H1 (cell line): ENCODE data around the gene MAPKAP1.

Source experiments
- CTCF ChIP-seq, 3 experiments: IDR thresholded peaks; 1 replicate in 2 of 3; 2 replicates in 1 of 3; pipeline versions ENCODE4 v1.5.1 to v1.6.1; 2011; ENCODE audit warnings: low read length in 3 of 3, mild to moderate bottlenecking in 3 of 3, inconsistent platforms in 2 of 3, low read depth in 1 of 3, moderate library complexity in 1 of 3; ENCODE audit not compliant: insufficient read depth in 1 of 3; ENCODE audit errors: control extremely low read depth in 1 of 3
- POLR2AphosphoS5 ChIP-seq: IDR thresholded peaks from 2 replicates; pipeline ENCODE4 v1.6.1; 2011; ENCODE audit warnings: low read depth, low read length

- TF ChIP-seq CTCF (IDR thresholded peaks at IDR 0.05; ENCODE audit: control extremely low read depth in 1 of 3, insufficient read depth in 1 of 3, low read depth in 1 of 3, low read length in 3 of 3) = no peak
- TF ChIP-seq POLR2AphosphoS5 = no peak
These were observed 185.3 kb downstream of the MAPKAP1 start for GRCh38 chr9:125521462-125522327.
